HCT116 (cell line): ENCODE results near the gene MSL1. TPM values are rescaled to one million over a fixed set of nuclear protein-coding genes. Genes with fewer than 3 reads are reported as not detected.

Experiments
- ATAC-seq: fragments of 200-7000 bp; cut with Tn5 transposase; 2 replicates; pipeline ENCODE4 v1.9.1; 2020; ENCODE audit warnings: mild to moderate bottlenecking, moderate library complexity
- BruUV-seq: library from RNA; stranded (reverse); fragments of 400-500 nt; replicated peaks from 2 replicates; lab custom pipeline; 2021; lab: Mats Ljungman, UMichigan
- CTCF ChIA-PET: fragments of 300-600 bp; sonication (Branson Sonifier 250); formaldehyde crosslinking; loops from one replicate; lab custom pipeline; 2021; ENCODE audit warnings: antibody characterized with exemption; lab: Charles Lee
- POLR2A ChIA-PET: fragments of 300-600, 350-600 bp; sonication (Branson Sonifier 250); formaldehyde crosslinking; loops from one replicate; lab custom pipeline; 2021; ENCODE audit warnings: antibody characterized with exemption; lab: Charles Lee
- RAD21 ChIA-PET, 2 experiments: fragments of 300-600 bp; sonication (Branson Sonifier 250); formaldehyde crosslinking; loops; one replicate each; lab custom pipeline; 2023; ENCODE audit warnings: low total read pairs in 2 of 2; ENCODE audit not compliant: uncharacterized antibody in 2 of 2, unreplicated experiment in 2 of 2, low non-redundant PET in 1 of 2; lab: Charles Lee
- DNase-seq: peaks from one replicate; pipeline ENCODE4 v3.0.0-alpha.2; 2010; ENCODE audit warnings: low read depth, low spot score
- H2AFZ ChIP-seq: fragments of 200-600 bp; shearing (Covaris generic), sonication (generic); 2 replicates; pipeline ENCODE4 v1.6.1; 2017; ENCODE audit warnings: low read depth, mixed run types, mixed read lengths, antibody characterized with exemption, low read length; ENCODE audit not compliant: poor library complexity, severe bottlenecking
- H3K27ac ChIP-seq: 2 replicates; pipeline ENCODE4 v1.5.1; 2012; ENCODE audit warnings: low read depth, low read length
- H3K27me3 ChIP-seq: fragments of 200-600 bp; sonication (generic); 2 replicates; pipeline ENCODE4 v1.6.1; 2016; ENCODE audit warnings: mixed run types, low read length, mixed read lengths; ENCODE audit not compliant: insufficient read depth
- H3K36me3 ChIP-seq, 2 experiments: fragments of 200-500 bp in 1 of 2; fragments of 200-600 bp in 1 of 2; sonication (Bioruptor generic) in 1 of 2; sonication (generic) in 1 of 2; 2 replicates each; pipeline versions ENCODE4 v1.5.1 to v1.6.1; 2014 to 2016; ENCODE audit warnings: low read length in 2 of 2, inconsistent platforms in 1 of 2, mixed read lengths in 1 of 2, mixed run types in 1 of 2; ENCODE audit not compliant: insufficient read depth in 2 of 2, control insufficient read depth in 1 of 2
- H3K4me1 ChIP-seq, 2 experiments: fragments of 200-600 bp in 1 of 2; sonication (generic) in 1 of 2; 2 replicates each; pipeline versions ENCODE4 v1.5.1 to v1.6.1; 2012 to 2017; ENCODE audit warnings: low read length in 2 of 2, inconsistent platforms in 1 of 2, mild to moderate bottlenecking in 1 of 2, mixed read lengths in 1 of 2, mixed run types in 1 of 2, moderate library complexity in 1 of 2; ENCODE audit not compliant: insufficient read depth in 2 of 2, control insufficient read depth in 1 of 2
- H3K4me2 ChIP-seq: fragments of 200-600 bp; sonication (generic); 2 replicates; pipeline ENCODE4 v1.6.1; 2017; ENCODE audit warnings: mixed run types, low read length, mixed read lengths
- H3K4me3 ChIP-seq, 2 experiments: fragments of 200-600 bp in 1 of 2; sonication (generic) in 1 of 2; replicated peaks in 1 of 2; 2 replicates each; pipeline ENCODE4 v1.5.1; 2011 to 2016; ENCODE audit warnings: low read length in 2 of 2, control low read depth in 1 of 2, low read depth in 1 of 2, mild to moderate bottlenecking in 1 of 2, mixed read lengths in 1 of 2, mixed run types in 1 of 2
- H3K79me2 ChIP-seq: fragments of 200-600 bp; sonication (generic); 2 replicates; pipeline ENCODE4 v1.6.1; 2017; ENCODE audit warnings: mild to moderate bottlenecking, mixed run types, low read length, moderate library complexity, mixed read lengths; ENCODE audit not compliant: insufficient read depth
- H3K9ac ChIP-seq: fragments of 200-600 bp; sonication (generic); 2 replicates; pipeline ENCODE4 v1.6.1; 2016; ENCODE audit warnings: low read length, mixed read lengths
- H3K9me2 ChIP-seq: fragments of 200-600 bp; sonication (generic), shearing (Covaris generic); 2 replicates; pipeline ENCODE4 v1.6.1; 2017; ENCODE audit warnings: mixed run types, mild to moderate bottlenecking, moderate library complexity; ENCODE audit not compliant: insufficient read depth
- H3K9me3 ChIP-seq, 2 experiments: fragments of 200-500 bp in 1 of 2; fragments of 200-600 bp in 1 of 2; sonication (Bioruptor generic) in 1 of 2; sonication (generic) in 1 of 2; 2 replicates each; pipeline ENCODE4 v1.6.1; 2014 to 2017; ENCODE audit warnings: low read length in 2 of 2, mixed read lengths in 2 of 2, inconsistent platforms in 1 of 2, low read depth in 1 of 2, mild to moderate bottlenecking in 1 of 2, mixed run types in 1 of 2, moderate library complexity in 1 of 2; ENCODE audit not compliant: control insufficient read depth in 1 of 2, insufficient read depth in 1 of 2
- H4K20me1 ChIP-seq: fragments of 200-600 bp; sonication (generic), shearing (Covaris generic); 2 replicates; pipeline ENCODE4 v1.6.1; 2017; ENCODE audit warnings: mixed run types, mild to moderate bottlenecking, moderate library complexity; ENCODE audit not compliant: insufficient read depth
- CBX3 ChIP-seq: IDR thresholded peaks from 2 replicates; pipeline ENCODE4 v1.6.1; 2012; ENCODE audit warnings: low read depth
- CEBPB ChIP-seq: IDR thresholded peaks from 2 replicates; pipeline ENCODE4 v1.6.1; 2012; ENCODE audit warnings: low read depth
- EGR1 ChIP-seq: IDR thresholded peaks from 2 replicates; pipeline ENCODE4 v1.6.1; 2012; ENCODE audit warnings: low read depth
- ELF1 ChIP-seq: IDR thresholded peaks from 2 replicates; pipeline ENCODE4 v1.6.1; 2012; ENCODE audit warnings: low read depth, borderline replicate concordance
- EZH2 ChIP-seq: fragments of 200-600 bp; sonication (generic); IDR thresholded peaks from 2 replicates; pipeline ENCODE4 v1.6.1; 2017; ENCODE audit warnings: antibody characterized with exemption, mixed run types
- EZH2phosphoT487 ChIP-seq: fragments of 200-600 bp; IDR thresholded peaks from 2 replicates; pipeline ENCODE4 v1.6.1; 2018; ENCODE audit warnings: antibody characterized with exemption, borderline replicate concordance
- FOSL1 ChIP-seq: IDR thresholded peaks from 2 replicates; pipeline ENCODE4 v1.6.1; 2012; ENCODE audit warnings: low read depth
- JUND ChIP-seq: IDR thresholded peaks from 2 replicates; pipeline ENCODE4 v1.6.1; 2012
- MAX ChIP-seq: IDR thresholded peaks from 2 replicates; pipeline ENCODE4 v1.6.1; 2012
- POLR2A ChIP-seq: IDR thresholded peaks from 2 replicates; pipeline ENCODE4 v1.7.0; 2011; ENCODE audit warnings: borderline replicate concordance; ENCODE audit not compliant: insufficient read depth, insufficient read length; ENCODE audit errors: extremely low read depth
- POLR2AphosphoS5 ChIP-seq: IDR thresholded peaks from 2 replicates; pipeline ENCODE4 v1.6.1; 2011; ENCODE audit warnings: mild to moderate bottlenecking, low read depth, low read length, moderate library complexity
- RAD21 ChIP-seq: IDR thresholded peaks from 2 replicates; pipeline ENCODE4 v1.6.1; 2012; ENCODE audit warnings: low read depth, mild to moderate bottlenecking
- REST ChIP-seq: IDR thresholded peaks from 2 replicates; pipeline ENCODE4 v1.6.1; 2012; ENCODE audit warnings: low read depth
- SIN3A ChIP-seq: IDR thresholded peaks from 2 replicates; pipeline ENCODE4 v1.6.1; 2012; ENCODE audit warnings: low read depth
- SP1 ChIP-seq: IDR thresholded peaks from 2 replicates; pipeline ENCODE4 v1.6.1; 2012; ENCODE audit warnings: low read depth
- SRF ChIP-seq: IDR thresholded peaks from 2 replicates; pipeline ENCODE4 v1.6.1; 2012; ENCODE audit warnings: low read depth
- TCF7L2 ChIP-seq: IDR thresholded peaks from 2 replicates; pipeline ENCODE4 v1.7.0; 2011; ENCODE audit warnings: borderline replicate concordance, inconsistent platforms; ENCODE audit not compliant: insufficient read depth, insufficient read length; ENCODE audit errors: extremely low read depth
- YY1 ChIP-seq: IDR thresholded peaks from 2 replicates; pipeline ENCODE4 v1.6.1; 2011; ENCODE audit warnings: low read length, low read depth, moderate library complexity, mild to moderate bottlenecking; ENCODE audit not compliant: insufficient replicate concordance; ENCODE audit errors: extremely low read depth
- ZFX ChIP-seq: fragments of 450-650 bp; IDR thresholded peaks from 2 replicates; pipeline ENCODE4 v1.6.1; 2017
- ZNF274 ChIP-seq: fragments of 200-500 bp; sonication (Bioruptor generic); IDR thresholded peaks from 2 replicates; pipeline ENCODE4 v1.6.1; 2014; ENCODE audit warnings: mild to moderate bottlenecking, low read depth, low read length, inconsistent platforms
- intact Hi-C: fragments of 100-400 bp; cut with micrococcal nuclease; formaldehyde crosslinking; loops from 2 replicates; pipeline ENCODE4 v1.10.0; 2022
- total RNA-seq: library from RNA; stranded (reverse); gene quantifications from one replicate; pipeline ENCODE4 v1.2.1, GENCODE V29; 2021; ENCODE audit not compliant: unreplicated experiment

The MSL1 gene
- total RNA-seq, 1 experiment from 2014 or later, result 67.2 TPM

- Histone ChIP-seq H3K27ac (no peak overlapping the region), H3K36me3 (peaks cover 22 to 28% of the 10 kb centered on the region in 2 experiments)
These were observed 37.7 kb downstream of the MSL1 start for GRCh38 chr17:40159456-40159855.

More at GRCh38 chr17:40159456-40159855, 37.7 kb downstream of the MSL1 start:
- Histone ChIP-seq H3K9me3 (no peaks in the 10 kb centered on the region), H3K4me1 (no peaks in the 10 kb centered on the region), H4K20me1 (no peaks in the 10 kb centered on the region), H3K79me2 (peaks cover 55% of the 10 kb centered on the region), H3K4me3 (no peak overlapping the region), H3K9me2 (no peaks in the 10 kb centered on the region), H3K27me3 (no peaks in the 10 kb centered on the region), H2AFZ (no peak overlapping the region), H3K9ac (no peak overlapping the region), H3K4me2 (no peak overlapping the region)
- no TSS peak for BruUV-seq
- TF ChIP-seq ELF1 (no peak), FOSL1 (no peak), TCF7L2 (no peak), POLR2AphosphoS5 (no peak), REST (no peak), ZNF274 (no peak), CEBPB (no peak), POLR2A (no peak), EGR1 (no peak), RAD21 (no peak), SRF (no peak), CBX3 (no peak), EZH2phosphoT487 (no peak), JUND (no peak), YY1 (no peak), MAX (no peak), SP1 (no peak), EZH2 (no peak), ZFX (no peak), SIN3A (no peak)
- ATAC-seq, result no peak
- no peak for DNase-seq
- ChIA-PET POLR2A (no interaction called here), CTCF (interaction anchor here (1.2 kb wide), 1 partner anchor 9 kb away, joined by 3 read pairs; no protein-coding TSS in a partner anchor), RAD21 (no interaction called here)
- intact Hi-C loops, result no loop called here
